ENCODE results near the gene SWAP70. TPM values are rescaled to one million over a fixed set of nuclear protein-coding genes. Genes with fewer than 3 reads are reported as not detected.

SWAP70 gene
- total and polyA plus RNA-seq, 2 donors (not counting 1 experiment from before 2014, with no cell fraction given): 45.1 to 74.4 TPM

- no peak overlapping the region for H3K27ac ChIP-seq (ENCODE audit: insufficient read depth, low read length)
- H3K4me3 ChIP-seq (replicated peaks in 1 of 4; ENCODE audit: control extremely low read depth in 1 of 4, insufficient read depth in 1 of 4, low read depth in 3 of 4, low read length in 4 of 4): no peak overlapping the region
- no peak overlapping the region for H3K9ac ChIP-seq (ENCODE audit: insufficient read depth, low read length)
- H3K79me2 ChIP-seq (ENCODE audit: control insufficient read depth, insufficient read depth, low read length): no peaks in the 10 kb centered on the region
- H2AFZ ChIP-seq (ENCODE audit: low read length): no peak overlapping the region
- H3K27me3 ChIP-seq (ENCODE audit: control insufficient read depth, insufficient read depth, low read length): no peaks in the 10 kb centered on the region
- H3K4me2 ChIP-seq (ENCODE audit: extremely low read depth, insufficient read depth, low read length): no peak overlapping the region
- no peak for DNase-seq (ENCODE audit: low read depth in 2 of 2)
- TF ChIP-seq EZH2 (IDR thresholded peaks at IDR 0.05; ENCODE audit: low read length, missing control alignments): no peak
- no peak for TF ChIP-seq CTCF (conservative IDR thresholded peaks at IDR 0.05 in 1 of 2, IDR thresholded peaks at IDR 0.05 in 1 of 2; ENCODE audit: low read depth in 1 of 2, low read length in 2 of 2)
- no peaks in the 10 kb centered on the region for H3K9me3 ChIP-seq (ENCODE audit: control insufficient read depth, insufficient read depth, low read depth, low read length)
- H4K20me1 ChIP-seq (ENCODE audit: control insufficient read depth, extremely low read depth, insufficient read depth, low read length): no peaks in the 10 kb centered on the region
- no peaks in the 10 kb centered on the region for H3K4me1 ChIP-seq (ENCODE audit: control insufficient read depth, extremely low read depth, insufficient read depth, low read length)
- no peaks in the 10 kb centered on the region for H3K36me3 ChIP-seq (ENCODE audit: control insufficient read depth, insufficient read depth, low read length)
Measured at GRCh38 chr11:9656864-9657263, 7.0 kb upstream of the SWAP70 start.

DNA sequence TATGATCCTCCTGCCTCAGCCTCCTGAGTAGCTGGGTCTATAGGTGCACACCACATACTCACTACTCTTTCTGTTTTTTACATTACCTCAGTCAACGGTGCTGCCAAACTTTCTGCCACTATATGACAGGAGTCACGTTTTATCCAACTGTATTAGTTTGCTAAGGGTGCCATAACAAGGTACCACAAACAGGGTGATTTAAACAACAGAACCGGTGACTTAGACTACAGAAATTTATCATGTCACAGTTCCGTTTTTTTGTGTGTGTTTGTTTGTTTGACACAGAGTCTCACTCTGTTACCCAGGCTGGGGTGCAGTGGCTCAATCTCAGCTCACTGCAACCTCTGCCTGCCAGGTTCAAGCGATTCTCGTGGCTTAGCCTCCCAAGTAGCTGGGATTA lies 6.3 kb upstream of the SWAP70 start:
- Histone ChIP-seq H3K4me2 (ENCODE audit: extremely low read depth, insufficient read depth, low read length) (no peak overlapping the region), H3K27ac (ENCODE audit: insufficient read depth, low read length) (no peak overlapping the region), H3K4me1 (ENCODE audit: control insufficient read depth, extremely low read depth, insufficient read depth, low read length) (no peaks in the 10 kb centered on the region), H3K27me3 (ENCODE audit: control insufficient read depth, insufficient read depth, low read length) (no peaks in the 10 kb centered on the region), H4K20me1 (ENCODE audit: control insufficient read depth, extremely low read depth, insufficient read depth, low read length) (no peaks in the 10 kb centered on the region), H3K79me2 (ENCODE audit: control insufficient read depth, insufficient read depth, low read length) (no peaks in the 10 kb centered on the region), H3K9ac (ENCODE audit: insufficient read depth, low read length) (no peak overlapping the region), H3K9me3 (ENCODE audit: control insufficient read depth, insufficient read depth, low read depth, low read length) (no peaks in the 10 kb centered on the region), H2AFZ (ENCODE audit: low read length) (no peak overlapping the region), H3K36me3 (ENCODE audit: control insufficient read depth, insufficient read depth, low read length) (no peaks in the 10 kb centered on the region), H3K4me3 (replicated peaks in 1 of 4; ENCODE audit: control extremely low read depth in 1 of 4, insufficient read depth in 1 of 4, low read depth in 3 of 4, low read length in 4 of 4) (no peak overlapping the region)
- DNase-seq (ENCODE audit: low read depth in 2 of 2): no peak
- TF ChIP-seq EZH2 (IDR thresholded peaks at IDR 0.05; ENCODE audit: low read length, missing control alignments) (no peak), CTCF (conservative IDR thresholded peaks at IDR 0.05 in 1 of 2, IDR thresholded peaks at IDR 0.05 in 1 of 2; ENCODE audit: low read depth in 1 of 2, low read length in 2 of 2) (no peak)

GRCh38 chr11:9660886-9661285 lies 3.0 kb upstream of the SWAP70 start:
- no peak for TF ChIP-seq CTCF (conservative IDR thresholded peaks at IDR 0.05 in 1 of 2, IDR thresholded peaks at IDR 0.05 in 1 of 2; ENCODE audit: low read depth in 1 of 2, low read length in 2 of 2)
- no peak for TF ChIP-seq EZH2 (IDR thresholded peaks at IDR 0.05; ENCODE audit: low read length, missing control alignments)
- Histone ChIP-seq H3K9me3 (ENCODE audit: control insufficient read depth, insufficient read depth, low read depth, low read length) (no peaks in the 10 kb centered on the region), H3K4me2 (ENCODE audit: extremely low read depth, insufficient read depth, low read length) (no peak overlapping the region), H3K4me1 (ENCODE audit: control insufficient read depth, extremely low read depth, insufficient read depth, low read length) (peaks cover 3% of the 10 kb centered on the region), H3K79me2 (ENCODE audit: control insufficient read depth, insufficient read depth, low read length) (peaks cover 21% of the 10 kb centered on the region), H4K20me1 (ENCODE audit: control insufficient read depth, extremely low read depth, insufficient read depth, low read length) (no peaks in the 10 kb centered on the region), H3K36me3 (ENCODE audit: control insufficient read depth, insufficient read depth, low read length) (no peaks in the 10 kb centered on the region), H3K9ac (ENCODE audit: insufficient read depth, low read length) (no peak overlapping the region), H3K27ac (ENCODE audit: insufficient read depth, low read length) (no peak overlapping the region), H3K4me3 (replicated peaks in 1 of 4; ENCODE audit: control extremely low read depth in 1 of 4, insufficient read depth in 1 of 4, low read depth in 3 of 4, low read length in 4 of 4) (no peak overlapping the region), H3K27me3 (ENCODE audit: control insufficient read depth, insufficient read depth, low read length) (no peaks in the 10 kb centered on the region), H2AFZ (ENCODE audit: low read length) (no peak overlapping the region)
- DNase-seq (ENCODE audit: low read depth in 2 of 2): peak in 1 of 2 donors; percentile 32

Measured in fibroblast of lung (primary cell).